Bronchial epithelial cell (primary cell): ENCODE results near the gene GRIP1. TPM values are rescaled to one million over a fixed set of nuclear protein-coding genes. Genes with fewer than 3 reads are reported as not detected.

ENCODE experiments used
- DNase-seq: peaks from one replicate; pipeline ENCODE4 v3.0.0-alpha.2; 2010; ENCODE audit warnings: low read depth
- FAIRE-seq: peaks from 2 replicates; lab custom pipeline; 2011; peaks lifted over from hg19 to GRCh38; lab: Jason Lieb, UNC
- H3K27me3 ChIP-seq: 2 replicates; pipeline ENCODE4 v1.5.1; 2011; ENCODE audit warnings: low read length; ENCODE audit not compliant: control insufficient read depth, insufficient read depth
- H3K36me3 ChIP-seq: 2 replicates; pipeline ENCODE4 v1.5.1; 2011; ENCODE audit warnings: low read length; ENCODE audit not compliant: control insufficient read depth, insufficient read depth
- H3K4me3 ChIP-seq: 2 replicates; pipeline ENCODE4 v1.5.1; 2011; ENCODE audit warnings: mild to moderate bottlenecking, low read depth, low read length, control low read depth
- total RNA-seq: library from RNA; depleted of rRNA; stranded (reverse); fragments of >200 nt; gene quantifications from 2 replicates; pipeline ENCODE4 v1.2.1, GENCODE V29; 2014
- TF ChIP-seq, protein P1 (sequence below): IDR thresholded peaks from 2 replicates; pipeline ENCODE4 v1.5.1; 2011; ENCODE audit warnings: mild to moderate bottlenecking, moderate library complexity, low read length, control low read depth, inconsistent platforms; ENCODE audit not compliant: insufficient read depth, severe bottlenecking

Gene GRIP1
- total RNA-seq, 1 donor from 2014 or later, result 3.9 TPM

DNA sequence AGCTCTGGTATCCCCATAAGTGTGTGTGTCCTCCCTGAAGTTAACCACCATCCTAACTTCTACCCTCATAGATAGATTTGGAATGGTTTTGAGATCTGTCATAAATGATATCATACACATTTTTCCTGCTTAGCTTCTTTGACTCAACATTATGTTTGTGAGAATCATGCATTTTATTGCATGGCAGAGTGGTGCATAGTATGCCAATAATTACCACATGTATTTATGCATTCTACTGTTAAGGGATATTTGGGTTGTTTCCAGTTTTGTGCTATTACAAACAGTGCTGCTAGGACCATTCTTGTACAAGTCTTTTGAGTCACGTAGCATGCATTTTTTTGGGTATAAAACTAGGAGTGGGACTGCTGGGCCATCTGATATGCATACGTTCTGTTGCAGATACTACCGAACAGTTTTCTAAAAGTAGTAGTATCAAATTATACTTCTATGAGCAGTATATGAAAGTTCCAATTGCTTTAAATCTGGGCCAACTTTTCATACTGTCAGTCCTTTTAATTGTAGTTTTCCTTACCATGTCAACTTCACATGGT is 13.4 kb downstream of the GRIP1 start:
- DNase-seq, result peak; percentile 33
- no peak overlapping the region for H3K4me3 ChIP-seq
- no peaks in the 10 kb centered on the region for H3K27me3 ChIP-seq
- no peak for FAIRE-seq
- TF ChIP-seq, protein P1, sequence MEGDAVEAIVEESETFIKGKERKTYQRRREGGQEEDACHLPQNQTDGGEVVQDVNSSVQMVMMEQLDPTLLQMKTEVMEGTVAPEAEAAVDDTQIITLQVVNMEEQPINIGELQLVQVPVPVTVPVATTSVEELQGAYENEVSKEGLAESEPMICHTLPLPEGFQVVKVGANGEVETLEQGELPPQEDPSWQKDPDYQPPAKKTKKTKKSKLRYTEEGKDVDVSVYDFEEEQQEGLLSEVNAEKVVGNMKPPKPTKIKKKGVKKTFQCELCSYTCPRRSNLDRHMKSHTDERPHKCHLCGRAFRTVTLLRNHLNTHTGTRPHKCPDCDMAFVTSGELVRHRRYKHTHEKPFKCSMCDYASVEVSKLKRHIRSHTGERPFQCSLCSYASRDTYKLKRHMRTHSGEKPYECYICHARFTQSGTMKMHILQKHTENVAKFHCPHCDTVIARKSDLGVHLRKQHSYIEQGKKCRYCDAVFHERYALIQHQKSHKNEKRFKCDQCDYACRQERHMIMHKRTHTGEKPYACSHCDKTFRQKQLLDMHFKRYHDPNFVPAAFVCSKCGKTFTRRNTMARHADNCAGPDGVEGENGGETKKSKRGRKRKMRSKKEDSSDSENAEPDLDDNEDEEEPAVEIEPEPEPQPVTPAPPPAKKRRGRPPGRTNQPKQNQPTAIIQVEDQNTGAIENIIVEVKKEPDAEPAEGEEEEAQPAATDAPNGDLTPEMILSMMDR, result no peak
- no peaks in the 10 kb centered on the region for H3K36me3 ChIP-seq

DNA sequence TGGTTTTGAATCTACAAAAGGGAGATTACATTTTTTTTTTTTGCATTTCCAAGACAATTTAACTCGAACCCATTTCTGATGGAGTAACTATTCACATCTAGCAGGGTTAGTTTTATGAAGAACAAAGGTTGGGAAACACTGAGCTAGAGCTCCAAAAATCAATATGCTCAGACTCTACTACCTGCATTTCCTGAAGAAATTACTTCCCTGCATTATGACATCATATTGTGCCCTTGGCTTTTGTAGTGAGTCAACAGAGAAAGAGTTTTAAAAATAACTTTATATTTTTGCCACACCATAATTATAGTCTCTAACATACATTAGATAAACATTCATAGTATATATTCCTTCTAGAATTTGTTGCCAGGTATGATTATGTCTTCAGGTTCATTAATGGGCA is 14.8 kb downstream of the GRIP1 start:
- TF ChIP-seq, protein P1, result no peak
- no peak overlapping the region for H3K4me3 ChIP-seq
- no peaks in the 10 kb centered on the region for H3K36me3 ChIP-seq
- DNase-seq (peak; percentile 39), FAIRE-seq (no peak)
- no peaks in the 10 kb centered on the region for H3K27me3 ChIP-seq

DNA sequence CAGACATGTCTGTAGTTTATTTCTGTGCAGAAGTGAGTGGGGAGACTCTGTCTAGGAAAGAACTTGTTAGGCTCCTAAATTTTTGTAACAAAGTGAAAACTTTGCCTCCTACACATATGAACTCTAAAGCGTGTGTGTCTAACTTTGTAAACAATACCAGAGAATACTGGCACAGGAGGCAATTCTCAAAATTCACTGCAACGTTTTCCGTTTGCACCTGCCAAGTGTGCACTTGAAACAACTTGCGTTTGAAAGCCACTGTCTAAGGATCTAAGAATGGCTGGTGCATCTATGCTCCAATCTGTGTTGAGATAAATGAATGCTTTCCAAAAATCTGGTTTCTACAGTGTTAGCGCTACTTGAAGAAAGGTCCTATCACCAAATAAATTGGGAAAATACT is 15.3 kb downstream of the GRIP1 start:
- Histone ChIP-seq H3K27me3 (no peaks in the 10 kb centered on the region), H3K36me3 (no peaks in the 10 kb centered on the region), H3K4me3 (no peak overlapping the region)
- FAIRE-seq (no peak), DNase-seq (no peak)
- TF ChIP-seq, protein P1, result no peak

DNA sequence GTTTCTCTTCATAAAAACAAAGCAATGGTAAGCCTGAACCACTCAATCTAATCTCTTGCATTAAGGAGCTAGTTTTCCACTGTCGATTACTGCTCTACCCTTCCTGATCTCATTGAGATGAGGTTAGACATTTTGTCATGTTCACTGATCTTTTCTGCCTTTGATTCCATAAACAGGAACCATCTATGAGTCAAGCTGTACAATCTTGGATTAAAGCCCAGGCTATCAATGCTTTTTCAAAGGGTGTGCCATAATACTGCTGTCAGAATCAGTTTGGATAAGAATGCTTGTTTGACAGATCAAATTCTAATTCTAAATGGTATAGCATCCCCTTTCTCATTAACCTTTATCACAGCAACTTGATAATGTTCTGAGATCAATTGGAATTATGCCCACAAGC is 16.1 kb downstream of the GRIP1 start:
- DNase-seq (peak; percentile 88), FAIRE-seq (no peak)
- Histone ChIP-seq H3K36me3 (no peaks in the 10 kb centered on the region), H3K27me3 (no peaks in the 10 kb centered on the region), H3K4me3 (no peak overlapping the region)
- TF ChIP-seq, protein P1, result no peak

DNA sequence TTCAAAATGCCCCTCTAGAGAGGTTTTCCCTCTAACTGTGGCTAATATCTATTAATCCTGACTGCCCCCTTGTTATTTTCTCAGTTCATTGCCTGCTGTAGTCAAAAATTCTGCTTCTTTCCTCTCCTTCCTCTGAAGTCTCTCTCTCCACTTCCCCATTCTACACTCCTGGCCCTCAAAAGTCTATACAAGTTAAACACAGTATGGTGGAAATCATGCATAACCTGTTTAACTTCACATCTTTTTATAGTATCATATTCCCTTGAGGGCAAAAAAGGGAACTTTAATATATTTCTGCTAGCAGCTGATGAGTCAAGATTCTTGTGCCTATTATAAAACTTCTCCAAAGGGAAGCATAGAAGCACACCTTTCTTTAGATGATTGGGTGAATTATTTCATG is 16.7 kb downstream of the GRIP1 start:
- DNase-seq (peak; percentile 80), FAIRE-seq (no peak)
- TF ChIP-seq, protein P1, result no peak
- Histone ChIP-seq H3K36me3 (no peaks in the 10 kb centered on the region), H3K4me3 (no peak overlapping the region), H3K27me3 (no peaks in the 10 kb centered on the region)

DNA sequence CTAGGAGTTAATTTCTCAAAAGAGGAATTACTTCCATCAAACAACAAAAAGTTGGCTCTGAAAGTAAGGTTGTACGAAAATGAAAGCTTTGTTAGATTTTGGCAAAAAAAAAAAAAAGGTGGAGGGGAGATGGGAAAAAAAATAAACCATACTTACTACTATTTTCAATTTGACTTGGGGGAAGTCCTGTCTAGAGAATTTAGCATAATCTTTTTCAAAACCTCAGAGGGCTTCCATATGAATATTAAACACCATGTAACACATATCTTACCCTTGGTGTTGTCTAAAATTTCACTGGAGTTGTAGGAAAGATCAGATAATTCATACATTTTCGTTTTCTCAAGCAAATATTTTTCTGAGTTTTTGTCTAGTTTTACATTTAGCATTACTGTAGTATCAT is 17.5 kb downstream of the GRIP1 start:
- H3K36me3 ChIP-seq, result no peaks in the 10 kb centered on the region
- DNase-seq, result no peak
- FAIRE-seq, result no peak
- no peaks in the 10 kb centered on the region for H3K27me3 ChIP-seq
- TF ChIP-seq, protein P1, result no peak
- no peak overlapping the region for H3K4me3 ChIP-seq
